T-helper 9 cell (primary cell): Measurements from ENCODE around the gene KDM2A.
A peak's percentile ranks its signal among the peaks of the same experiment; 100 is the strongest.

Experiments
- DNase-seq: peaks from one replicate; pipeline ENCODE4 v3.0.0-alpha.2; 2020

The KDM2A gene

DNA sequence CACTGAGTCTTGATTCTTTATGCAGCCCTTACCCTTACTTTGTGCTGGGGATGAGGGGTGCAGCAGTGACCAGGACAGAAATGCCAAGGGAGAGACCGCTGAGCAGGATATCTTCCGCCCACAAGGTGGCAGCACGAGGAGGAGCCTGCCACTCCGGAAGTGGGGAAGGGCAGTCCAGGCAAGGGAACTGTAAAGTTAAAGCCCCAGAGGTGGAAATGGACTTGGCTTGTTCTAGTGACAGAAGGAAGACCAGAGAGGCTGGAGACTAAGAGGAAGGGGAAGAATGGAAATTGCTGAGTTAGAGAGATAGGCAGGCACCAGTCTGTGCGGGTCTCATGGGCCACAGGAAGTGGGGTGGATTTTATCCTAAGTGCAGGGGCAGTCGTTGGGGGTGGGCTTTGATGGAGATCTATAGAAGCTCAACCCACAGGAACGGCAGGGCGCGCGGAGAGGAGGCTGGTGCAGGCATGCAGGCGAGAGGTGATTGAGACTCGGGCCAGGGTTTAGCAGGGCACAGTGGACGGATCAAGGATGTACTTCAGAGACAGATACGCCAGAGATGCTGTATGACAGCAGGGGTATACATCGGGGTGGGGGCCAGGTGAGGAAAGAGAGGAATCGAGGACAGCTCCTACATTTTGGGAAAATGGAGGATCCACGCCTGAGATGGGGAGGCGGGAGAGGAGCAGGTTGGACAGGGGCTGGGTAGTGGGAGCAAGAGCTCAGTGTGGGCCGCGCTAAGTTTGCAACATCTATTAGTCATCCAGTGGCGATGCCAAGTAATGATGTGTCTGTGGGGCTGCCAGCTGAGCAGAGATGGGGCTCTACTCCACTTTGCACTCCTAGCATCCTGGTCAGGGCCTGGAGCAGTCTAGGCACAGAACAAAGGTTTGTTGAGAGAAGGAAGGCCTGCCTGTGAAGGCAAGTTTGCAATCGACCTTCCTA lies 143.9 kb downstream of the KDM2A start:
- peak; percentile 68 for DNase-seq

DNA sequence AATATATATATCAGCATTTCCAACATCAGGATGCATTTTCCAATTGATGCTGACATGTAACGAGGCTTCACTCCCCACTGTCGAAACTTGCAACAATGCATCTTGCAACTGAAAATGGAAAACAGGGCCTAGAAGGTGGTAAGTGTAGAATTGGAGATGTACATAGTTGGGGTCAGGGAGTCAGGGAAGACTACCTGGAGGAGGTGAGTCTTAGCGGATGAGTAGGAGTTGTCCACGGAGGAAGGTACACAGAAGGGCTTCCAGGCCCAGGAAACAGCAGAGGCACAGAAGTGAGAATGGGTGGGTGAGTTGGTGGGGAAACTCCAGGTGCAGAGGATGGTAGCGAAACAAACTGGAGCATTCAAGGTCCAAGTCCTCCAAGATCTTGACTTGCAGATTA lies 145.2 kb downstream of the KDM2A start:
- DNase-seq, result no peak

DNA sequence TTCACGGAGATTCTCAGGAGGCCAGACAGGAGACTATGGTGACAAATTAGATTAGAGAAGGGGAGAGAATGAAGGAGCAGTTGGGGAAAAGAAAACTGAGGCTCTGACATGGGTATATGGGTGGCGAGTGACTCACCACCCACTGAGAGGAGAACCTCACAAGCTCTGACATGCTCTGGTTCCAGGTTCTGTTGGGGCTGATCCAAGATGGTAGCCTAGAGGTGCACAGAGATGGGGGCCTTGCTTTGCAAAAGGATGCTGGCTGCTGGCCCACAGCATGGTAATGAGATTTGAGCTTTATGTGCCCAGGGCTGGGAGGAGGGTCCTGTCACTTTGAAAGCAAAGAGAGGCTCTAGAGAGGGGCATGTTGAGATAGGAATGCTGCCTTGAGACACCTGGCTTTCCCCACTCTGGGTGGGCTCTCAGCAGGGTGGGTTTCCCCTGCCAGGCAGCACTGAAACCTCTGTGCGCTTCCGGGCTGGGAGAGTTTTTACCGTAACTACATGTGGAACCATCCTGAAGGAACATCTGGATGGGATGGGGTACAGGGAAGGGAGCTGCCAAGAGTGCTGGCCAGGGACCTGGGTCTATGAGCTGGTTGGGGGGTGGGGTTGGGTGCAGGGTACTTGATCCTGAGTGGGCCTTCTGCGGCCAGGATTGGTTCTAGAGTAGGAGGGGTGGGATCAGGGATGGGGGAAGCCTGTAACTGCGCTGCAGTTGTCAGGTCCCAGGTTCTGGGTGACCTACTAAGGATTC lies 146.0 kb downstream of the KDM2A start:
- DNase-seq, result no peak

DNA sequence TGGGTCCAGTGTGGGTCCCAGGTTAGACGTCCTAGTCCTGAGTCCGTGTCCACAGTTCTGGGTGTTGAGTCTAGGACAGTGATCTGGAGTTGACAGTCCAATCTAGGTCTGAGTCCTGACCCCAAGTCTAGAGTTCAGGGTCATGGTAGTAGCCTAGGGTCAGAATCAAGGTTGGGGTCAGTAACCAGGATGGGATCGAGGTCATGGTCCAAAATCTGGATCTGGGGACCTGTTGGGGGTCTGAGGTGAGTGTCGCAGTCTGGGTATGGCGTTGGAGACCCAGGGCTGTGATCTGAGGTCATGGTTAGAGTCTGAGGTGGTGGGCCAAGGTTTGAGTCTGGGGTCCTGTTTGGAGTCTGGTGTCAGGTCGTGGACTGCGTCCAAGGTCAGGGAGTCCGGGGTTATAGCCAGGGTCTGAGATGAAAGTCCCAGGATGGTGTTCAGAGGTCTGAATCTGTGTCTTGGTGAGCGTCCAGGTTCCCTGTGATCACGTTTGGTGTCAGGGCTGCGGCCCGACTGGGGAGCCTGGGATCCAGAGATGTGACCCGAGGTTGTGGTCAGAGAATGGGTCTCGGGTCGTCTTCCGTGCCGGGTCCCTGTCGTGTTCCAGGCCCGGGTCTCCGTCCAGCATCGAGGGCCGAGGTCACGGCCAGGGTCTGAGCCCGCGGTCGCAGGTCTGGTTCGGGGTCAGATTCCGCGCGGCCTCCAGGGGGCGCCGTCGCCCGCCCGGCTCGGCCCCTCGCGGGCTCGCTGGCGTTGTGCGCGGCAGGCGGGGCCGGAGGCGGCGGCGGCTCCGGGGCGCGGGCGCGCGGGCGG lies 146.8 kb downstream of the KDM2A start:
- peak; percentile 75 for DNase-seq

GRCh38 chr11:67266449-67267187 lies 147.6 kb downstream of the KDM2A start, which contains the start of gene GRK2:
TSS of gene GRK2 (plus strand) at chr11:67266473. CDS start at chr11:67266700, 227 bp downstream.
- no peak for DNase-seq

DNA sequence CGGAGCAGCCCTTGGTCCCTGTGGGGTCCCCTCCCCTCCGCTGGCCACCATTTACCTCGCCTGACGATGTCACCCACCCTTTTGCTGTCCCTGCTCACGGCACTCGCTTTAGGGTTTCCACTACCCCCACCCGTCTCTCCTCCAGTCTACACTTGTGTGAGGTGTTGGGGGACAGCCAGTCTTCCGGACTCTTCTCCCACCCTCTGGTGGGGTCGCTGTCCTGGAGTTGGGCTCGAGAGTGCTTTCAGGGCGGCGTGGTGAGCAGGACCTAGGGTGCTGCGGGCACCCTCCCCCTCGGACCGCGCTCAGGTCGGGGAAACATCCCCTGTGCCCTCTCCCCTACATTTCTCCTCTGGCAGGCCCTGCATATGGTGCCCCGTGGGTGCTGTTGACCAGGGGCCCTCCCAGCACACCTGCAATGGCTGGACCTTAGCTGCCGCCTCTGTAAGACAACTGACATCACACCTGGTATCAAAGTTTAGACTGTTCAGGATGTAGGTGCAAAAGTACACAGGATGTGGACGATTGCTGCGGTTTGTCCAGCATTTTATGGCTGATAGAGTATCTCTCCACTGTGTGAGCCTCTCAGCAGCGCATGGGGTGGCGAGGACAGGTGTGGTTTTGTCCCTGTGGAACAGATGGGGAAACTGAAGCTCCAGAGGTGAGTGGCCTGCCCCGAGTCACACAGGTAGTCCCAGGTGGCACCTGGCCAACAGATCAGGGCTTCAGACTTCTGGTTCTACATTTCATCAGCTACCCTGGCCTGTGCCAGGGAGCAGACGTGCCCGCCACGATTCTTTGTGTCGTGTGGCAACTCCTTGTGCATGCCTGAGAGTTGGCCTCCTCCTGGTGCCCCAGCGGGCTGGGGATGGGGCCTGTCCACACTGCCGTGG lies 148.4 kb downstream of the KDM2A start:
- peak; percentile 37 for DNase-seq

- peak; percentile 52 for DNase-seq
Measured at GRCh38 chr11:67268081-67268961, 149.3 kb downstream of the KDM2A start.

GRCh38 chr11:67268962-67269268 lies 149.9 kb downstream of the KDM2A start:
- no peak for DNase-seq

- no peak for DNase-seq
Measured at GRCh38 chr11:67269401-67270255, 150.6 kb downstream of the KDM2A start.

DNA sequence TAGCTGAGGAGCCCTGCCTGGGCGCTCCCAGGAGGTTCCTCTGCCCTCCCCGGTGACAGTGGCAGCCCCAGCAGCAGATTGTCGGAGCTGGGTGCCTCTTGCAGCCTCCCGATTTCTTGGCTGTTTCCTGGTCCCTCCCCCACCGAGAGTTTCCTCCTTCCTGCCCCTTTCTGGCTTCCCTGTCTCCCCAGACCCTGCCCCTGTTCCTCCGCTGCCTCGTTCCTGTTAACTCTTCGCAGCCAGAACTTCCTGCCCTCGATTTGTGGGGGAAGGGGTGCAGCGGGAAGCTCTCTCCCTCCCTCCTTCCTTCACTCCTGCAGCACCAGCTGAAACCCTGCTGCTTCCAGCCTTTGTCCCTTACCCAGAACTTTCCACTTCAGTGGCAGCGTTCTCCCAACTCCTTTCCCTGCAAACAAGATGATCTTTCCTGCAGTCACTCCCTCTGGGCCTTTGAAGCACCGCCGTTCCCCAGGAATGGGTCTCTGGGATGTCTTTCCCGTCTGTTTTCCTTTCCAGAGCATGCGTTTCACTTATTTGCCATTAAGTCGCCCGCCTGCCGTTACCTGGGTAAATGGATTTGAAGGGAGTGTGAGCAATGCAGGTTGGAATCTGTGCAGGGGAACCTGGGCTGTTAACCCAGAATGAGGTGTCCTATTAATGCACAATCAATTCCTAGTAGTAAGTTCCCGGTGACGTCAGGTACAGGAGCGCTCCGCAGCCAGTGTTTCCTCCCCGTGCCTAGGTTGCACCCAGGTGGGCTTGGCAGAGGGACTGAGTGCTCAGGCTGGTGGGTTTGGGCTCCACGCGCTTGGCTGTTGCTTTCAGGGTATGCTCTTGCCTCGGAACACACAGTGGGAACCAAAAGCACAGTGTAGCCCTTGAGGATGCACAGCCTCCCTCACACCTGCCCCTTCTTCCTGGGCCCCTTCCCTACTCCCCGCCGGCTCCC lies 151.5 kb downstream of the KDM2A start:
- DNase-seq, result no peak

DNA sequence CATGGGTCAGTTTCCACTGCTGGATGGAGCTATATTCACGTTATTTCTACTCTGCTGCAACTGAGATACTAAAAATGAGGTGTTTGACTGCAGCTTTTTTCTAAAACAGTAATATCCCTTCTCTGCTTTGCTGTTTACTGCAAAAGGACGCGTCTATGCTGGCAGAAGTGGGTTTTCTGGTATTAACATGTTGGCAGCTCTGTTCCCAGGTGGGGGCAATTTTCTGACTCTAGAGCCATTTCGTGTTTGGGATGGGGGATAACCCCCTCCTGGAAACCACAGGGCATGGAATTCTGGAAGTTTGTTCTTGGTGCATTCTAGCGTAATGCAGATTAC lies 152.1 kb downstream of the KDM2A start:
- DNase-seq, result peak; percentile 0

- peak; percentile 45 for DNase-seq
Measured at GRCh38 chr11:67271541-67272284, 152.7 kb downstream of the KDM2A start.

GRCh38 chr11:67272327-67273259 lies 153.5 kb downstream of the KDM2A start:
- no peak for DNase-seq

GRCh38 chr11:67273260-67273990 lies 154.4 kb downstream of the KDM2A start:
- DNase-seq, result peak; percentile 1
